Activated naive CD8-positive, alpha-beta T cell treated with anti-CD3 and anti-CD28 coated beads, Interleukin-2, amount 50 U/mL, for 24 hours (primary cell): Measurements from ENCODE around the gene FOXP1.

Experiments
- ATAC-seq: fragments of 150-1000 bp; cut with Tn5 transposase; one replicate; pipeline ENCODE4 v1.10.0; 2021
- DNase-seq: peaks from one replicate; pipeline ENCODE4 v3.0.0; 2021
- H3K27ac Mint-ChIP-seq: one replicate; pipeline ENCODE4 v1.8.0; 2021; ENCODE audit warnings: mild to moderate bottlenecking, mixed read lengths
- H3K27me3 Mint-ChIP-seq: one replicate; pipeline ENCODE4 v1.8.0; 2021; ENCODE audit warnings: mixed read lengths
- H3K36me3 Mint-ChIP-seq: one replicate; pipeline ENCODE4 v1.8.0; 2021; ENCODE audit warnings: low read depth, mixed read lengths
- H3K4me1 Mint-ChIP-seq: one replicate; pipeline ENCODE4 v1.8.0; 2021; ENCODE audit warnings: mixed read lengths
- H3K4me3 Mint-ChIP-seq: one replicate; pipeline ENCODE4 v1.8.0; 2021; ENCODE audit warnings: mild to moderate bottlenecking, moderate library complexity, mixed read lengths
- H3K9me3 Mint-ChIP-seq: one replicate; pipeline ENCODE4 v1.8.0; 2021; ENCODE audit warnings: mixed read lengths

FOXP1 gene

DNA sequence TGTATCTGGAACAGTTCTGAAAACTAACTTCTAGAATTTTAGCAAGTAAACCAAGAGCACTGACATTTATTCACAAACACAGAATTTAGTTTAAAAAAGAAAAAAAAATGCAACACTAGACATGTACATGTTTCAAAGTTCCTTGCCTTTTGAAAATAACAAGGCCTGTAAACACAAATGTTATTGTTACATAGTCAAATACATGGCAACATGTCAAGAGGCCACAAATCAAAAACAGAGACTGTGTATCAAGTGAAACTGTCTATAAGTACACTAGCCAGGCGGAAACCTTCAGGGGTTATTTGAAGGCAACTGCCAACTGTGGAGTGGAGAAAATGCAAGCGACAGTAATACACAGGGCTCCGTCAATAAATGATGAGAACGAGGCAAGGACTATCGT, 547.6 kb downstream of the FOXP1 start:
- no peaks in the 10 kb centered on the region for H3K27me3 Mint-ChIP-seq
- peaks cover 92% of the 10 kb centered on the region for H3K36me3 Mint-ChIP-seq
- no peaks in the 10 kb centered on the region for H3K9me3 Mint-ChIP-seq

DNA sequence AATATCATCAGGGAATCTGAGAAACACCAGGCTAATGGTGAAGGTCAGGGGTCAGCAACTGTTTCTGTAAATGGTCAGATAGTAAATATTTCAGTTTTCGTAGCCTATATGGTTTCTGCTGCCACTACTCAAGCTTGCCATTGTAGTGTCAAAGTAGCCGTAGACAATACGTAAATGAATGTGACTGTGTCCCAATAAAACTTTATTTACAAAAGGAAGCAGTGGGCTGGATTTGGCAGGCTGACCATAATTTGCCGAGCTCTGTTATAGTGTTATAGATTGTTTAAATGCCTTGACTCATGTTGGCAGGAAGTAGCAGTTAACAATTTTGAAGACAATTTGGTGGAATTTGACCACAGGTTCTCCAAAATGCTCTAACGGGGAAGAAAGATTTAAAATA, 548.2 kb downstream of the FOXP1 start:
- H3K4me1 Mint-ChIP-seq: peaks cover 94% of the 10 kb centered on the region

More for the DNA sequence above, 547.6 kb downstream of the FOXP1 start:
- H3K4me1 Mint-ChIP-seq: peaks cover 94% of the 10 kb centered on the region
- DNase-seq (no peak), ATAC-seq (no peak)
- H3K27ac Mint-ChIP-seq: peak overlapping the region; percentile 78
- H3K4me3 Mint-ChIP-seq: no peak overlapping the region

DNA sequence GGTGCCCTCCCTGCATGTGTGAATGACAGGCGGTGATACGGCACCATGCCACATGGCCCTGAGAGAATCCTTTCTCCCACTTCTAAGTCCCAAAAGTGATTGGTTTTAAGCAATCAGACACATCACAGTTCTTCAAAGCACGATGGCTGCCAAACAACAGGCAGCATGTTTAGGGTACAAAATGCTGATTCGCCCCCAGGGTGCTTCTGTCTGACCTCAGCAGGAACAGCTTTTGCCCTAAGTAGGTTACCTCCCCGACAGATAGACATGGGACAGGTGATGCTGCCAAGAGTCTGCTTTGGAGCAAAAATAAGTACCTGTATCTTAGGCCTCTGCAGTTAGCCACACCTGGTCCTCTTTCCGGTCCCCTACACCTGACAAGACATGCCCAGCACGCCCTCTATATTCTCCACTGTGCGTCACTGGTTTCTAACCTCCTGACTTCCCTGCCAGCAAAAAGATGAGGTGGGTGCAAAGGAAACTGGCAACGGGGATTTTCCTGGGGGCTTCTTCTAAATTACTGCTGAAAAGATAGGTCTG, 549.8 kb downstream of the FOXP1 start:
- peaks cover 92% of the 10 kb centered on the region for H3K4me1 Mint-ChIP-seq
- peak overlapping the region; percentile 82 for H3K27ac Mint-ChIP-seq
- no peaks in the 10 kb centered on the region for H3K9me3 Mint-ChIP-seq
- DNase-seq (no peak), ATAC-seq (no peak)
- H3K27me3 Mint-ChIP-seq: no peaks in the 10 kb centered on the region
- H3K36me3 Mint-ChIP-seq: peaks cover 90% of the 10 kb centered on the region
- no peak overlapping the region for H3K4me3 Mint-ChIP-seq

More for the DNA sequence above, 548.2 kb downstream of the FOXP1 start:
- H3K9me3 Mint-ChIP-seq: no peaks in the 10 kb centered on the region
- H3K27me3 Mint-ChIP-seq: no peaks in the 10 kb centered on the region
- ATAC-seq: no peak
- H3K27ac Mint-ChIP-seq: peak overlapping the region; percentile 72
- H3K4me3 Mint-ChIP-seq: no peak overlapping the region
- H3K36me3 Mint-ChIP-seq: peaks cover 92% of the 10 kb centered on the region
- no peak for DNase-seq

GRCh38 chr3:71031914-71032521, 551.5 kb downstream of the FOXP1 start:
- H3K27ac Mint-ChIP-seq: peak overlapping the region; percentile 82
- H3K27me3 Mint-ChIP-seq: no peaks in the 10 kb centered on the region
- peaks cover 80% of the 10 kb centered on the region for H3K36me3 Mint-ChIP-seq
- H3K9me3 Mint-ChIP-seq: no peaks in the 10 kb centered on the region
- H3K4me3 Mint-ChIP-seq: no peak overlapping the region
- no peak for DNase-seq
- peaks cover 87% of the 10 kb centered on the region for H3K4me1 Mint-ChIP-seq
- peak; percentile 39 for ATAC-seq

DNA sequence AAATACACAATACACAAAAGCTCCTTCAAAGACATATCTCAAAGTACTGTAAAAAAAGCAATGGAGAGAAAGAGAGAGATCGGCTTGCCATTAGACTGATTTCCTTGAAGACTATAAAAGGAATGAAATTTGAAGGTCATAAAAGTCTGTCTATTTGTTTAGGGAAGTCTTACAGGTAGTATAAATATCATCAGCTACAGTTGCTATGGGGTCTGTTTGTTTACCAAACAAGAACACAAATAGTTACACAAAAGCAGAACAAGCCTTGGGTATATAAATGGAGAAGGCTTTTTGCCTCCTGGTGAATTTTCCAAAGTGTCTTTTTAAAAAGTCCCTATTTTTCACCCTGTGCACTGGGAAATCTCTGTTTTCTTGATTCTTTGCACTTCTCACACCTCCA, 552.3 kb downstream of the FOXP1 start:
- Mint-ChIP-seq H3K4me3 (peak overlapping the region; percentile 7), H3K9me3 (no peaks in the 10 kb centered on the region), H3K27me3 (no peaks in the 10 kb centered on the region), H3K4me1 (peaks cover 87% of the 10 kb centered on the region), H3K27ac (peak overlapping the region; percentile 82), H3K36me3 (peaks cover 80% of the 10 kb centered on the region)
- no peak for DNase-seq
- no peak for ATAC-seq

GRCh38 chr3:71030748-71031147, 552.8 kb downstream of the FOXP1 start:
- no peaks in the 10 kb centered on the region for H3K9me3 Mint-ChIP-seq
- DNase-seq (no peak), ATAC-seq (peak; percentile 62)
- peaks cover 88% of the 10 kb centered on the region for H3K4me1 Mint-ChIP-seq
- H3K36me3 Mint-ChIP-seq: peaks cover 80% of the 10 kb centered on the region
- peak overlapping the region; percentile 7 for H3K4me3 Mint-ChIP-seq
- peak overlapping the region; percentile 82 for H3K27ac Mint-ChIP-seq
- no peaks in the 10 kb centered on the region for H3K27me3 Mint-ChIP-seq

- ATAC-seq: no peak
- H3K27ac Mint-ChIP-seq: peak overlapping the region; percentile 82
Observed at GRCh38 chr3:71029770-71030169, 553.8 kb downstream of the FOXP1 start.

GRCh38 chr3:71028802-71029201, 554.7 kb downstream of the FOXP1 start:
- no peak for ATAC-seq
- H3K27ac Mint-ChIP-seq: peak overlapping the region; percentile 40
- no peaks in the 10 kb centered on the region for H3K27me3 Mint-ChIP-seq
- H3K36me3 Mint-ChIP-seq: peaks cover 82% of the 10 kb centered on the region
- DNase-seq: no peak
- H3K9me3 Mint-ChIP-seq: no peaks in the 10 kb centered on the region
- peaks cover 89% of the 10 kb centered on the region for H3K4me1 Mint-ChIP-seq
- no peak overlapping the region for H3K4me3 Mint-ChIP-seq

More at GRCh38 chr3:71029770-71030169, 553.8 kb downstream of the FOXP1 start:
- Mint-ChIP-seq H3K36me3 (peaks cover 80% of the 10 kb centered on the region), H3K4me3 (no peak overlapping the region), H3K9me3 (no peaks in the 10 kb centered on the region), H3K4me1 (peaks cover 88% of the 10 kb centered on the region), H3K27me3 (no peaks in the 10 kb centered on the region)
- DNase-seq: no peak

GRCh38 chr3:71028184-71028583, 555.3 kb downstream of the FOXP1 start:
- Mint-ChIP-seq H3K36me3 (peaks cover 83% of the 10 kb centered on the region), H3K27me3 (no peaks in the 10 kb centered on the region), H3K27ac (peak overlapping the region; percentile 28), H3K4me3 (no peak overlapping the region), H3K9me3 (no peaks in the 10 kb centered on the region), H3K4me1 (peaks cover 90% of the 10 kb centered on the region)
- ATAC-seq (no peak), DNase-seq (no peak)

DNA sequence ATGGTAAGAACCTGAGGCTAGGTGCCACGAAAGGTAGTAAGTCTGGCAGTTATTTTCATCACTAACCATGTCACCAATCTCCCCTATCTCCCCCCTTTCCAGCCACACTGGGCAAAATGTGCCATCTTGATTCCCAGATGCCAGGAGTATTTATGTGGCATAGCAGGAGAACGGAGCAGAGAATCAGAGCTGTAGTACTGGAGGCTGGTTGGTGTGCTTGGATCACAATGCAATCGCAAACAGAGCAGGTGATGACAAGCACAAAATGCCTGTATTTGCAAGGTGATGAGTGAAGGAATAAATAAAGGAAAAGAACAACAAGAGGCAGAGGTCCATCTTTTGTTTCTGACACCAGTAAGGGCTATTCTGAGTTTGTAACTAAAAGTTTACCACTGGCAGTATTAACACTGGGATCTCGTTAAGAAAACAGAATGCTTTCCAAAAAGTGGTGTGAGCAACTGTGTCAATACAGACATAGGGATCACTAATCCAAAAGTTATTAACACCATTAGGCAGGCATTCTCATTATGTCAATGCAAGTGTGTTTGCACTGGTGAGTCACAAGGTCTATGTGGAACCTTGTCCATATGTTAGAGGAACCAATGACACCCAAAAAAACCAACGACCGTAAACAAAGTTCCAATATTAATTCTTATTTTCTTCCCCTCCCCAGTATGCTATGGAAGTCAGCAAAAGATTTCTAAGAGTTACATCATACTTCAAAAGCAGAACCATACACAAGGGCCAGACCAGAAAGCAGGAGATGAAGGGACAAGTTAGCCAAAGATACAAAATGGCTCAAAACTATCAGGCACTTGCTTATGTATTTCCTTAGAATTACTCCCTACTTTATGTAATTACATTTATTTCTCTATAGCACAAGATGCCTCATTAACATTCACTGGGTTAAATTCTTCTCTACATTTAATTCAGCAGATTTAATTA, 556.6 kb downstream of the FOXP1 start:
- ATAC-seq: no peak
- no peaks in the 10 kb centered on the region for H3K27me3 Mint-ChIP-seq
- H3K4me1 Mint-ChIP-seq: peaks cover 87% of the 10 kb centered on the region
- H3K4me3 Mint-ChIP-seq: no peak overlapping the region
- no peak for DNase-seq
- H3K9me3 Mint-ChIP-seq: no peaks in the 10 kb centered on the region
- peak overlapping the region; percentile 41 for H3K27ac Mint-ChIP-seq
- H3K36me3 Mint-ChIP-seq: peaks cover 79% of the 10 kb centered on the region

GRCh38 chr3:71025516-71025915, 558.0 kb downstream of the FOXP1 start:
- H3K9me3 Mint-ChIP-seq: no peaks in the 10 kb centered on the region
- ATAC-seq: peak; percentile 37
- H3K4me1 Mint-ChIP-seq: peaks cover 86% of the 10 kb centered on the region
- no peaks in the 10 kb centered on the region for H3K27me3 Mint-ChIP-seq
- no peak for DNase-seq
- peaks cover 77% of the 10 kb centered on the region for H3K36me3 Mint-ChIP-seq
- H3K27ac Mint-ChIP-seq: peak overlapping the region; percentile 41
- no peak overlapping the region for H3K4me3 Mint-ChIP-seq

DNA sequence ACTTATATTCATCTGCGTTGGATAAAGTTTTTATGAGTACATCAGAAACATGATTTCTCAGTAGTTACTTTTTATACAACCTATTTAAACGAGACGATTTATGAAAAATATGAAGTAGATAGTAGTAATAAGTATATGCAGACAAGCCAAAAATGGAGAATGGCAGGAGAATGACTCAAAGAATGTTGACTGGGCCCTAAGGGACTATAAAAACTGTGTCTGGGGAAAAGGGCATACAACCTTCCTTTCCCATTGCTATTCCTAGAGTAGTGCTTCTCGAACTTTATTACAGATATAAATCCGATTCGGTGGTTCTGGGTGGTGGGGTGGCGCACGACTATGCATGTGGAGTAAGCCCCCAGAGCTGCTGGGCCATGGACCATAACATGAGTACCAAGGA, 558.5 kb downstream of the FOXP1 start:
- ATAC-seq (no peak), DNase-seq (no peak)
- no peak overlapping the region for H3K4me3 Mint-ChIP-seq
- peak overlapping the region; percentile 41 for H3K27ac Mint-ChIP-seq
- H3K36me3 Mint-ChIP-seq: peaks cover 76% of the 10 kb centered on the region
- peaks cover 82% of the 10 kb centered on the region for H3K4me1 Mint-ChIP-seq
- no peaks in the 10 kb centered on the region for H3K27me3 Mint-ChIP-seq
- H3K9me3 Mint-ChIP-seq: no peaks in the 10 kb centered on the region

GRCh38 chr3:71022551-71023335, 560.8 kb downstream of the FOXP1 start:
- ATAC-seq (no peak), DNase-seq (no peak)
- H3K4me1 Mint-ChIP-seq: peaks cover 76% of the 10 kb centered on the region
- H3K36me3 Mint-ChIP-seq: peaks cover 69% of the 10 kb centered on the region
- H3K27me3 Mint-ChIP-seq: no peaks in the 10 kb centered on the region
- H3K9me3 Mint-ChIP-seq: no peaks in the 10 kb centered on the region
- peak overlapping the region; percentile 24 for H3K27ac Mint-ChIP-seq
- H3K4me3 Mint-ChIP-seq: no peak overlapping the region

DNA sequence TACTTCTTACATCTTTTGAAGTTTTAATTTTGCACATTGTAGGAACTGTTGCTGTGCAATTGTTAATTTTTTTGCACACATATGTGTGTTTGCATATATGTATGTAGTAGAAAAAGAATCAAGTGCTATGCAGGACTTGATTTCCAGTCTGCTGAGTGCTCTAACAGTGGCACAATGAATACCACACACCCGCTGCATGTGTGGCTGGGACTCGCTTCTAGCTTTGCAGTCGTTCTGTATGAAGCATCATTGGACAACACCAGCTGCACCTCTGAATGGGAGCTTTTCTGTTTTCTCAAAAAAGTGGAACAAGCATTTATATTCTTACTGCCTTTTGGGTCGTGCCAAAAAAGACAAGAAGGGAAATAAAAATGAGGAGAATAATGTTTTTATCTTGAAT, 564.7 kb downstream of the FOXP1 start:
- no peak for DNase-seq
- peaks cover 69% of the 10 kb centered on the region for H3K36me3 Mint-ChIP-seq
- H3K4me3 Mint-ChIP-seq: no peak overlapping the region
- H3K4me1 Mint-ChIP-seq: peaks cover 56% of the 10 kb centered on the region
- no peak for ATAC-seq
- H3K9me3 Mint-ChIP-seq: no peaks in the 10 kb centered on the region
- no peak overlapping the region for H3K27ac Mint-ChIP-seq
- H3K27me3 Mint-ChIP-seq: no peaks in the 10 kb centered on the region
